Tibial artery (tissue), 4 donors: ENCODE data around the gene HSPB3.

ENCODE experiments used
- DNase-seq, 2 donors: peaks; one replicate each; pipeline ENCODE4 v3.0.0-alpha.2; 2019
- H3K27ac ChIP-seq, 2 donors: fragments of 200-600 bp; sonication (generic) in 1 of 2; 1 replicate in 1 of 2; 2 replicates in 1 of 2; pipeline ENCODE4 v1.5.1; 2018 to 2019; ENCODE audit warnings: mild to moderate bottlenecking in 1 of 2
- H3K27me3 ChIP-seq, 2 donors: fragments of 200-600 bp; sonication (generic) in 1 of 2; one replicate each; pipeline versions ENCODE4 v1.5.1 to v1.6.0; 2016 to 2019
- H3K36me3 ChIP-seq, 3 donors: fragments of 200-600 bp; sonication (generic) in 2 of 3; one replicate each; pipeline ENCODE4 v1.5.1; 2016 to 2019; ENCODE audit warnings: mild to moderate bottlenecking in 2 of 3
- H3K4me1 ChIP-seq, 4 donors: fragments of 200-600 bp; sonication (generic) in 2 of 4; 1 replicate in 3 of 4; 2 replicates in 1 of 4; pipeline ENCODE4 v1.5.1; 2016 to 2019
- H3K4me3 ChIP-seq, 2 donors: fragments of 200-600 bp; sonication (generic) in 1 of 2; 1 replicate in 1 of 2; 2 replicates in 1 of 2; pipeline ENCODE4 v1.5.1; 2018 to 2019; ENCODE audit warnings: mild to moderate bottlenecking in 2 of 2
- H3K9me3 ChIP-seq, 3 donors: fragments of 200-600 bp; sonication (generic) in 1 of 3; one replicate each; pipeline ENCODE4 v1.5.1; 2016 to 2019
- intact Hi-C: fragments of 100-400 bp; cut with DNase I; formaldehyde crosslinking; loops from one replicate; pipeline ENCODE4 v1.15.0; 2023; ENCODE audit warnings: low total_unique reads
- TF ChIP-seq, protein P1 (sequence below), 2 experiments: fragments of 200-600 bp in 1 of 2; fragments of 450-650 bp in 1 of 2; IDR thresholded peaks; one replicate each; pipeline ENCODE4 v1.5.1; 2017 to 2019; ENCODE audit warnings: antibody characterized with exemption in 2 of 2, mild to moderate bottlenecking in 1 of 2, moderate library complexity in 1 of 2

The HSPB3 gene

DNA sequence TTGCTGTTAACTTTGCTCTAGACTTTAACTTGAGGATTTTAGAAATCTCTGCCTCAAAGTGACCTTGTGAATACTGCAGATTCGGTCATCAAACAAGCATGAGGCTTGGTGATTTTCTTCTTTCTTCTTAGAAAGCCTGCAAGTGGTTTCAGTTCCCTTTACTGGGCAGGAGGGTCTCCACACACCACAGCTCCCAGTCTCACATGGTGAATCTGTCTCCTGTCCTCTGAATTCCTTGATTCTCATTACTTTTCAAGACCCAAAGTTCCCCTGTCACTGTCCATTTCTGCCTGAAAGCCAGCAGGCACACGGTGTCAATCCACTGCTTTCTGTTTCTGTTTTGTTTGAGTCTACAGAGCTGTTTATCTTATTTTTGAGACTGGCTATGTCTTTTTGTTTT is 14.1 kb downstream of the HSPB3 start:
- Histone ChIP-seq H3K36me3 (no peaks in the 10 kb centered on the region), H3K27me3 (no peaks in the 10 kb centered on the region), H3K4me1 (peaks cover 0 to 18% (median 12%) of the 10 kb centered on the region in 4 donors), H3K4me3 (peak overlapping the region; percentile 16 to 29), H3K9me3 (no peaks in the 10 kb centered on the region), H3K27ac (peak overlapping the region; percentile 56 to 67)
- intact Hi-C loops = no loop called here
- DNase-seq = no peak
- TF ChIP-seq, protein P1, sequence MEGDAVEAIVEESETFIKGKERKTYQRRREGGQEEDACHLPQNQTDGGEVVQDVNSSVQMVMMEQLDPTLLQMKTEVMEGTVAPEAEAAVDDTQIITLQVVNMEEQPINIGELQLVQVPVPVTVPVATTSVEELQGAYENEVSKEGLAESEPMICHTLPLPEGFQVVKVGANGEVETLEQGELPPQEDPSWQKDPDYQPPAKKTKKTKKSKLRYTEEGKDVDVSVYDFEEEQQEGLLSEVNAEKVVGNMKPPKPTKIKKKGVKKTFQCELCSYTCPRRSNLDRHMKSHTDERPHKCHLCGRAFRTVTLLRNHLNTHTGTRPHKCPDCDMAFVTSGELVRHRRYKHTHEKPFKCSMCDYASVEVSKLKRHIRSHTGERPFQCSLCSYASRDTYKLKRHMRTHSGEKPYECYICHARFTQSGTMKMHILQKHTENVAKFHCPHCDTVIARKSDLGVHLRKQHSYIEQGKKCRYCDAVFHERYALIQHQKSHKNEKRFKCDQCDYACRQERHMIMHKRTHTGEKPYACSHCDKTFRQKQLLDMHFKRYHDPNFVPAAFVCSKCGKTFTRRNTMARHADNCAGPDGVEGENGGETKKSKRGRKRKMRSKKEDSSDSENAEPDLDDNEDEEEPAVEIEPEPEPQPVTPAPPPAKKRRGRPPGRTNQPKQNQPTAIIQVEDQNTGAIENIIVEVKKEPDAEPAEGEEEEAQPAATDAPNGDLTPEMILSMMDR (IDR thresholded peaks at IDR 0.05) = no peak

DNA sequence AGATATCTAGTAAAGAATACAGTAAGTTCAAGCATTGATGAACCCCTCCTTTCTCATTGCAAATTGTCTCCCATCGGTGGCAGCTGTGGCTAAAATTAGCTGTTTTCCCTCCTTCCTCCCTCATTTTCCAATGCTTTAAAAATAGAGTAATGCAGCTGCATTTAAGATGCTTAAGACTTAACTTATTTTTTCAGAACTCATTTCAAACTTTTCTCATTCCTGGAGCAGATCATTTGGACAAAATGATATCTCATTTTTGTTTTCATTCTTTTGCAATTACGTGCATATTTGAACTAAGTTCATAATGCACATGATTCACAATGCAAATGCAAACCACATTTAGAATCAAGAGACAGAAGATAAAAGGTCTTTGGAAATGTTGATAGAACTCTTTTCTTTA is 14.6 kb downstream of the HSPB3 start:
- H3K27me3 ChIP-seq = no peaks in the 10 kb centered on the region
- DNase-seq = no peak
- TF ChIP-seq, protein P1 (IDR thresholded peaks at IDR 0.05) = no peak
- H3K36me3 ChIP-seq = no peaks in the 10 kb centered on the region
- intact Hi-C loops = no loop called here
- peak overlapping the region; percentile 16 to 29 for H3K4me3 ChIP-seq
- H3K27ac ChIP-seq = peak overlapping the region; percentile 56 to 67
- no peaks in the 10 kb centered on the region for H3K9me3 ChIP-seq
- peaks cover 0 to 18% (median 12%) of the 10 kb centered on the region in 4 donors for H3K4me1 ChIP-seq

DNA sequence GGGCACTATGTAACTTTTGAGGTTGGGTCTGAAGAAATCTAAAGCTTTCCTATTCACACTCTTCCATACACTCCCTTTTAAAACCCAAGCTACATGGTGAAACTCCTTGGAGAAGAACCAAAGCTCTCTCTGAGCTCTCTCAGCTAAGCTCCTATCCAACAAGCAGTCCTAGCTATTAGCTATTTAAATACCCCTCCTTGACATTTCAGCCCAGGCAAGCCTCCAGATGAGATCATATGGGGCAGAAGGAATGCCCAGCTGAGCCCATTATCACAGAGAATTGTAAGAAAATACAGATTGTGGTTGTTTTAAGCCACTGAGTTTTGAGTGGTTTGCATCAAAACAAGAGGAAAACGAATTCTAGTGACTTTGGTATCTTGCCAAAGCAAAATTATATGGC is 15.2 kb downstream of the HSPB3 start:
- Histone ChIP-seq H3K27ac (peak overlapping the region in 1 of 2 donors; percentile 56), H3K9me3 (no peaks in the 10 kb centered on the region), H3K36me3 (no peaks in the 10 kb centered on the region), H3K27me3 (no peaks in the 10 kb centered on the region), H3K4me1 (peaks cover 0 to 18% (median 12%) of the 10 kb centered on the region in 4 donors), H3K4me3 (no peak overlapping the region)
- intact Hi-C loops = no loop called here
- TF ChIP-seq, protein P1 (IDR thresholded peaks at IDR 0.05) = no peak
- no peak for DNase-seq

DNA sequence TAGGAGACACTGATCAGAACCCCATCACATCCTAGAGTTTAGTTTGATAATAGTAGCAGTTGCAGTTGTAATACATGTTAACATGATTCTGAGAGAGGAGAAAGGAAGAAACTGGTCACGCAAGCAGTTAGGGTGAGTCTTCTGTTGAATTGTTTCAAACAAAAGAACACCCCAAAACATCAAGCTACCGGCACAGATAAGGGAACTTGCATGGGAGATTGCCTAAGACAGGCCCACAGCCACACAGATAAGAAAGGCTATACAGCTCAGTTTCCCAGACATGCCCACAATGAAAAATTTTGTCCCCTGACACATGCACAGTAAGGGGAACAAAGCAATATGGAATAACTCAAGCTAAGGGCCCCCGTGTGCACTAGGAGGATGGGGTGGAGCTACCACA is 15.9 kb downstream of the HSPB3 start:
- TF ChIP-seq, protein P1 (IDR thresholded peaks at IDR 0.05) = no peak
- Histone ChIP-seq H3K27me3 (no peaks in the 10 kb centered on the region), H3K9me3 (no peaks in the 10 kb centered on the region), H3K4me3 (no peak overlapping the region), H3K27ac (no peak overlapping the region), H3K36me3 (no peaks in the 10 kb centered on the region), H3K4me1 (peaks cover 0 to 18% (median 12%) of the 10 kb centered on the region in 4 donors)
- intact Hi-C loops = no loop called here
- DNase-seq = no peak

DNA sequence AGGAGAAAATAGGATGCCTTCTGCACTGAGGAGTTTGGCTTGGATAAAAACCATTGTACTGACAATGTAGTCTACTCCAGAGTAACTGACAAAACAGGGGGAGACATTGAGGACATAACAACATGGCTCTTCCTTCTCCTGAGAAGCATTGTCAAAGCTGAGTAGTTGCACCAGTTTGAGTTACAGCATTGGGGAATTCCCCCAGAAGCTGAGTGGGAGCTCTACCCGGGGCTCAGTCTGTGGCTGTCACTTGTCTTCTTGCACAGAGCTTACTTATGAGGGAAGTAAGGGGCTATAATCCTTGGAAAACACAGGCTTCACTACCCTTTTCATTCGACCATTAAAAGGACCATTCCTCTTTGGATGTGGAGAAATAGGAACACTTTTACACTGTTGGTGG is 21.2 kb downstream of the HSPB3 start:
- H3K4me3 ChIP-seq = no peak overlapping the region
- no peaks in the 10 kb centered on the region for H3K9me3 ChIP-seq
- no peaks in the 10 kb centered on the region for H3K4me1 ChIP-seq
- H3K27me3 ChIP-seq = no peaks in the 10 kb centered on the region
- H3K27ac ChIP-seq = no peak overlapping the region
- no peaks in the 10 kb centered on the region for H3K36me3 ChIP-seq
- DNase-seq = no peak
- TF ChIP-seq, protein P1 (IDR thresholded peaks at IDR 0.05) = no peak
- intact Hi-C loops = no loop called here

DNA sequence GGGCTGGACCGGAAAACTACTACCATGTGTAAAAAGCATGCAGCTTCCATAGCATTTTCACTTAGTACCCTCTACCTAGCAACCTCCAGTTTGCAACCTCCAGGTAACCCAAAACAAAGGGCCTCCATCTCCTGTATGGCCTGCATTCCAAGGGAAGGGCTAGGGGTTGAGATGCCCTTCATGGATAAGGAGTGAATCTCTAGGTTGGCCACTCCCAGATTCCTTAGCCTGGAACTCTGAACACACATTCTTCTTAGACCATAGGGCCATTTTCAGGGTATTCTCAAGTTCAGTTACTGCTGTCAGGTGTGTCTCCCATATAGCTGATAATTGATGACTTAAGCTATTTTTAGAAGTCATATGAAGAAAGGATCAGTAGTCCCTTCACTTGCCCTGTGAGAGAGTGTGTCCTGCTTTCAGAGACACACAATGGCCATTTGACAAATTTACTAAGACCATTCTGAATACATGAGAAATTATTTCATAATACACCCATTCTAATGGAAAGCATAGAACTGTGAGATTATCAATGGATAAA is 22.5 kb downstream of the HSPB3 start:
- Histone ChIP-seq H3K27me3 (no peaks in the 10 kb centered on the region), H3K4me3 (no peak overlapping the region), H3K9me3 (no peaks in the 10 kb centered on the region), H3K4me1 (no peaks in the 10 kb centered on the region), H3K36me3 (no peaks in the 10 kb centered on the region), H3K27ac (no peak overlapping the region)
- TF ChIP-seq, protein P1 (IDR thresholded peaks at IDR 0.05) = no peak
- intact Hi-C loops = no loop called here
- no peak for DNase-seq
